Endothelial cell of umbilical vein (primary cell): ENCODE results near the gene GDI2.

Experiments used
- CTCF ChIP-seq, 2 donors: IDR thresholded peaks; 1 replicate in 1 of 2; 2 replicates in 1 of 2; pipeline ENCODE4 v1.5.1; 2011; ENCODE audit warnings: low read length in 2 of 2, mild to moderate bottlenecking in 2 of 2, moderate library complexity in 2 of 2, control low read depth in 1 of 2, inconsistent platforms in 1 of 2, low read depth in 1 of 2; ENCODE audit not compliant: insufficient read depth in 1 of 2; ENCODE audit errors: extremely low read depth in 1 of 2
- EZH2 ChIP-seq: IDR thresholded peaks from 2 replicates; pipeline ENCODE4 v1.6.1; 2012; ENCODE audit warnings: borderline replicate concordance, low read depth, mild to moderate bottlenecking, moderate library complexity, low read length, inconsistent platforms; ENCODE audit not compliant: severe bottlenecking
- FOS ChIP-seq: IDR thresholded peaks from 2 replicates; pipeline ENCODE4 v1.6.1; 2011; ENCODE audit warnings: mild to moderate bottlenecking, low read length, moderate library complexity, borderline replicate concordance; ENCODE audit not compliant: insufficient read depth
- GATA2 ChIP-seq: IDR thresholded peaks from 2 replicates; pipeline ENCODE4 v1.7.0; 2011; ENCODE audit warnings: low read depth, mild to moderate bottlenecking, moderate library complexity, mixed read lengths, low read length; ENCODE audit not compliant: insufficient read length, insufficient read depth
- JUN ChIP-seq: IDR thresholded peaks from 2 replicates; pipeline ENCODE4 v1.6.1; 2011; ENCODE audit warnings: borderline replicate concordance, low read depth; ENCODE audit not compliant: insufficient read length, insufficient read depth
- MAX ChIP-seq: IDR thresholded peaks from 2 replicates; pipeline ENCODE4 v1.6.1; 2011; ENCODE audit not compliant: insufficient read depth, insufficient read length
- MYC ChIP-seq: IDR thresholded peaks from one replicate; pipeline ENCODE4 v1.6.1; 2011; ENCODE audit warnings: mild to moderate bottlenecking, low read depth, low read length
- POLR2A ChIP-seq: IDR thresholded peaks from 2 replicates; pipeline ENCODE4 v1.6.1; 2012; ENCODE audit warnings: low read depth, mild to moderate bottlenecking, control low read depth, low read length
- POLR2AphosphoS5 ChIP-seq: IDR thresholded peaks from 2 replicates; pipeline ENCODE4 v1.6.1; 2012; ENCODE audit warnings: low read depth, mild to moderate bottlenecking, control low read depth, low read length, moderate library complexity; ENCODE audit not compliant: insufficient read depth

GRCh38 chr10:5743736-5744135 is 69.5 kb downstream of the GDI2 start:
- TF ChIP-seq POLR2A = no peak
- no peak for TF ChIP-seq EZH2
- no peak for TF ChIP-seq CTCF (IDR thresholded peaks at IDR 0.05; ENCODE audit: extremely low read depth in 1 of 2, insufficient read depth in 1 of 2, low read depth in 1 of 2, low read length in 2 of 2)
- no peak for TF ChIP-seq POLR2AphosphoS5
- no peak for TF ChIP-seq MYC
- no peak for TF ChIP-seq FOS
- no peak for TF ChIP-seq MAX
- no peak for TF ChIP-seq GATA2
- TF ChIP-seq JUN = no peak
